Activated CD8-positive, alpha-beta T cell treated with anti-CD3 and anti-CD28 coated beads for 36 hours (primary cell): ENCODE results near the gene MYO16. TPM values are rescaled to one million over a fixed set of nuclear protein-coding genes. Genes with fewer than 3 reads are reported as not detected.
"Not testable (repeated sequence)": the region's sequence is repeated elsewhere in the genome, so short reads cannot be mapped to it uniquely, and the experiment has no call there.

Experiments used
- ATAC-seq: fragments of 200-7000 bp; cut with Tn5 transposase; one replicate; pipeline ENCODE4 v1.10.0; 2021; ENCODE audit warnings: mild to moderate bottlenecking, moderate library complexity
- CTCF ChIA-PET: fragments of 350-600 bp; sonication (Branson Sonifier 250); formaldehyde crosslinking; loops from one replicate; lab custom pipeline; 2021; ENCODE audit warnings: antibody characterized with exemption; lab: Charles Lee
- POLR2A ChIA-PET: fragments of 350-600 bp; sonication (Branson Sonifier 250); formaldehyde crosslinking; loops from one replicate; lab custom pipeline; 2021; ENCODE audit warnings: antibody characterized with exemption; lab: Charles Lee
- DNase-seq: peaks from one replicate; pipeline ENCODE4 v3.0.0-alpha.2; 2020
- H3K27ac Mint-ChIP-seq: one replicate; pipeline ENCODE4 v1.8.0; 2021; ENCODE audit warnings: mild to moderate bottlenecking, mixed read lengths
- H3K27me3 Mint-ChIP-seq: one replicate; pipeline ENCODE4 v1.8.0; 2021; ENCODE audit warnings: mixed read lengths
- H3K36me3 Mint-ChIP-seq: one replicate; pipeline ENCODE4 v1.8.0; 2021; ENCODE audit warnings: low read depth, mixed read lengths
- H3K4me1 Mint-ChIP-seq: one replicate; pipeline ENCODE4 v1.8.0; 2021; ENCODE audit warnings: low read depth, mixed read lengths
- H3K4me3 Mint-ChIP-seq: one replicate; pipeline ENCODE4 v1.8.0; 2021; ENCODE audit warnings: mild to moderate bottlenecking, moderate library complexity, mixed read lengths
- H3K9me3 Mint-ChIP-seq: one replicate; pipeline ENCODE4 v1.8.0; 2021; ENCODE audit warnings: mixed read lengths
- CTCF ChIP-seq: fragments of 200-600 bp; IDR thresholded peaks from one replicate; pipeline ENCODE4 v1.8.0; 2022; ENCODE audit warnings: antibody characterized with exemption, mild to moderate bottlenecking
- intact Hi-C: fragments of 100-400 bp; cut with micrococcal nuclease; formaldehyde crosslinking; loops from one replicate; pipeline ENCODE4 v1.10.0; 2022
- total RNA-seq, 2 experiments: library from RNA; stranded (reverse); gene quantifications; one replicate each; pipeline ENCODE4 v1.2.3, GENCODE V29; 2021

MYO16 gene
- total RNA-seq, 2 experiments from 2014 or later = not detected

- Mint-ChIP-seq H3K4me1 (no peaks in the 10 kb centered on the region), H3K27me3 (no peaks in the 10 kb centered on the region), H3K36me3 (no peaks in the 10 kb centered on the region), H3K4me3 (no peak overlapping the region), H3K27ac (no peak overlapping the region), H3K9me3 (no peaks in the 10 kb centered on the region)
- ATAC-seq = no peak
- no peak for DNase-seq
- POLR2A ChIA-PET = no interaction called here
- TF ChIP-seq CTCF = no peak
- intact Hi-C loops = no loop called here
- CTCF ChIA-PET = no interaction called here
Observed at GRCh38 chr13:108781312-108781711, 151.9 kb downstream of the MYO16 start.

- intact Hi-C loops, H3K4me3 Mint-ChIP-seq, H3K27ac Mint-ChIP-seq, ATAC-seq, CTCF ChIA-PET, H3K9me3 Mint-ChIP-seq, H3K36me3 Mint-ChIP-seq, DNase-seq, H3K27me3 Mint-ChIP-seq, H3K4me1 Mint-ChIP-seq: not testable (repeated sequence)
- POLR2A ChIA-PET = interaction anchor here (0.6 kb wide), 1 partner anchor 1776 kb away, joined by 3 read pairs; no protein-coding TSS in a partner anchor
Observed at GRCh38 chr13:108782480-108782879, 153.1 kb downstream of the MYO16 start.

GRCh38 chr13:108785844-108786243 lies 156.4 kb downstream of the MYO16 start:
- intact Hi-C loops = no loop called here
- no peaks in the 10 kb centered on the region for H3K27me3 Mint-ChIP-seq
- no peak for TF ChIP-seq CTCF
- ChIA-PET POLR2A (no interaction called here), CTCF (no interaction called here)
- ATAC-seq = no peak
- no peaks in the 10 kb centered on the region for H3K36me3 Mint-ChIP-seq
- H3K4me1 Mint-ChIP-seq = no peaks in the 10 kb centered on the region
- H3K9me3 Mint-ChIP-seq = no peaks in the 10 kb centered on the region
- H3K4me3 Mint-ChIP-seq = no peak overlapping the region
- no peak overlapping the region for H3K27ac Mint-ChIP-seq
- DNase-seq = no peak

GRCh38 chr13:108786456-108787200 lies 157.2 kb downstream of the MYO16 start:
- CTCF ChIA-PET = no interaction called here
- no peak overlapping the region for H3K27ac Mint-ChIP-seq
- H3K9me3 Mint-ChIP-seq = no peaks in the 10 kb centered on the region
- H3K36me3 Mint-ChIP-seq = no peaks in the 10 kb centered on the region
- intact Hi-C loops = no loop called here
- H3K4me3 Mint-ChIP-seq = no peak overlapping the region
- TF ChIP-seq CTCF = no peak
- POLR2A ChIA-PET = no interaction called here
- DNase-seq (no peak), ATAC-seq (no peak)
- no peaks in the 10 kb centered on the region for H3K27me3 Mint-ChIP-seq
- no peaks in the 10 kb centered on the region for H3K4me1 Mint-ChIP-seq

GRCh38 chr13:108787700-108788414 lies 158.4 kb downstream of the MYO16 start:
- ATAC-seq = no peak
- H3K27ac Mint-ChIP-seq = no peak overlapping the region
- no peak for TF ChIP-seq CTCF
- H3K27me3 Mint-ChIP-seq = no peaks in the 10 kb centered on the region
- no peak overlapping the region for H3K4me3 Mint-ChIP-seq
- POLR2A ChIA-PET = no interaction called here
- no peak for DNase-seq
- CTCF ChIA-PET = no interaction called here
- H3K9me3 Mint-ChIP-seq = no peaks in the 10 kb centered on the region
- no peaks in the 10 kb centered on the region for H3K4me1 Mint-ChIP-seq
- no peaks in the 10 kb centered on the region for H3K36me3 Mint-ChIP-seq
- intact Hi-C loops = no loop called here
